UCSD-AML1 (cell line): ENCODE data around the gene PDK4.

Experiments
- DNase-seq: peaks from one replicate; lab custom pipeline; 2025; ENCODE audit not compliant: unreplicated experiment; lab: John Stamatoyannopoulos, UW

PDK4 gene

GRCh38 chr7:95535662-95536061 lies 60.7 kb downstream of the PDK4 start:
- no peak for DNase-seq

- no peak for DNase-seq
Measured at GRCh38 chr7:95534796-95535195, 61.5 kb downstream of the PDK4 start.
